ENCODE data around the gene TRIM52. TPM values are rescaled to one million over a fixed set of nuclear protein-coding genes. Genes with fewer than 3 reads are reported as not detected.

Gene TRIM52
- polyA plus RNA-seq, 1 of the 3 experiments (the other 2 are of a cell fraction): 6.4 TPM

- peak; percentile 43; the same call in 1 of the 2 replicates for TF ChIP-seq FOXJ3 (CRISPR knock-in tag; IDR thresholded peaks at IDR 0.05)
- 0 out of 4 replicates have a peak, but pooled peaks of 1 of the 2 experiments have one; percentile 35 for TF ChIP-seq EP300 (IDR thresholded peaks at IDR 0.05; ENCODE audit: borderline replicate concordance in 1 of 2, low read depth in 1 of 2, low read length in 1 of 2)
- 0 out of 2 replicates have a peak, but pooled peaks have one; percentile 13 for TF ChIP-seq PBX3 (IDR thresholded peaks at IDR 0.05)
- peak; percentile 62 for TF ChIP-seq NRF1 (IDR thresholded peaks at IDR 0.05; ENCODE audit: low read depth, low read length)
- peak; percentile 11; the same call in 1 of the 2 replicates for TF ChIP-seq MEF2A (IDR thresholded peaks at IDR 0.05; ENCODE audit: borderline replicate concordance, low read depth)
Observed at GRCh38 chr5:181246276-181247049, 14.5 kb downstream of the TRIM52 start (continued).

- Histone ChIP-seq H3K79me2 (ENCODE audit: insufficient read depth) (peaks cover 81% of the 10 kb centered on the region), H3K9me3 (no peaks in the 10 kb centered on the region), H3K36me3 (replicated peaks in 1 of 2; ENCODE audit: control insufficient read depth in 1 of 2, insufficient read depth in 2 of 2, low read length in 1 of 2) (peaks cover 10 to 38% of the 10 kb centered on the region in 2 experiments), H3K4me2 (peak overlapping the region; percentile 96), H3K27ac (ENCODE audit: low read depth in 2 of 2, low read length in 1 of 2) (peak overlapping the region; percentile 91 to 96), H3K9ac (peak overlapping the region; percentile 98), H4K20me1 (ENCODE audit: insufficient read depth) (peaks cover 54% of the 10 kb centered on the region), H3K4me3 (ENCODE audit: low read depth in 2 of 2, low read length in 1 of 2) (peak overlapping the region; percentile 85 to 89), H3K4me1 (ENCODE audit: control insufficient read depth in 1 of 2, insufficient read depth in 2 of 2, low read depth in 1 of 2, low read length in 1 of 2) (peaks cover 22 to 35% of the 10 kb centered on the region in 2 experiments; a peak in 3 of 4 replicates), H3K9me2 (no peaks in the 10 kb centered on the region), H2AFZ (ENCODE audit: low read depth) (peak overlapping the region; percentile 64), H3K27me3 (ENCODE audit: insufficient read depth) (no peaks in the 10 kb centered on the region), H3F3A (replicated peaks; ENCODE audit: insufficient read depth) (peaks cover 45% of the 10 kb centered on the region)
- WGBS (ENCODE audit: low lambda C conversion rate): 41% methylated on average over 20 of the region's 34 CpGs
- CTCF ChIA-PET: interaction anchor here (0.7 to 1.8 kb wide), 3 partner anchors 11 to 62 kb away, joined by 3 to 6 read pairs (median 4); no protein-coding TSS in a partner anchor
- DNase-seq: peak; percentile 33
- POLR2A ChIA-PET: interaction anchor here (1.5 to 2.1 kb wide), 2 partner anchors 11 to 22 kb away, joined by 7 to 9 read pairs; no protein-coding TSS in a partner anchor
- TF ChIP-seq SMC3 (IDR thresholded peaks at IDR 0.05; ENCODE audit: low read depth, low read length) (no peak), IRF3 (IDR thresholded peaks at IDR 0.05; ENCODE audit: low read depth, low read length) (no peak), USF2 (IDR thresholded peaks at IDR 0.05; ENCODE audit: borderline replicate concordance, low read depth, low read length) (no peak), PBX3 (IDR thresholded peaks at IDR 0.05) (no peak), RAD21 (IDR thresholded peaks at IDR 0.05; ENCODE audit: low read length) (no peak), NRF1 (IDR thresholded peaks at IDR 0.05; ENCODE audit: low read depth, low read length) (no peak), MAX (IDR thresholded peaks at IDR 0.05; ENCODE audit: low read depth) (no peak), ZBTB33 (IDR thresholded peaks at IDR 0.05; ENCODE audit: borderline replicate concordance, low read depth) (no peak), MEF2A (IDR thresholded peaks at IDR 0.05; ENCODE audit: borderline replicate concordance, low read depth) (no peak), RFX5 (IDR thresholded peaks at IDR 0.05; ENCODE audit: low read length) (no peak), TEAD4 (IDR thresholded peaks at IDR 0.05; ENCODE audit: borderline replicate concordance, insufficient read depth) (no peak), EZH2phosphoT487 (IDR thresholded peaks at IDR 0.05; ENCODE audit: borderline replicate concordance, low read depth) (no peak), NFIC (IDR thresholded peaks at IDR 0.05; ENCODE audit: borderline replicate concordance) (no peak), ELF1 (IDR thresholded peaks at IDR 0.05) (no peak), GATA2 (CRISPR knock-in tag; IDR thresholded peaks at IDR 0.05) (no peak), USF1 (IDR thresholded peaks at IDR 0.05; ENCODE audit: borderline replicate concordance, low read depth) (no peak), SIN3A (IDR thresholded peaks at IDR 0.05; ENCODE audit: borderline replicate concordance, low read depth, low read length) (no peak)
Observed at GRCh38 chr5:181245427-181246275, 15.3 kb downstream of the TRIM52 start.

Measured in SK-N-SH (cell line).